Stomach (tissue), 4 donors: ENCODE measurements around the gene SPECC1.

Source experiments
- EP300 ChIP-seq: sonication (generic); formaldehyde crosslinking; IDR thresholded peaks from one replicate; pipeline ENCODE4 v1.6.1; 2017; ENCODE audit warnings: antibody characterized with exemption
- POLR2A ChIP-seq, 4 donors: fragments of 450-650 bp; IDR thresholded peaks; one replicate each; pipeline ENCODE4 v1.6.1; 2016; ENCODE audit warnings: antibody characterized with exemption in 4 of 4, control low read depth in 2 of 4, mild to moderate bottlenecking in 1 of 4, moderate library complexity in 1 of 4
- POLR2AphosphoS5 ChIP-seq, 3 donors: sonication (generic); formaldehyde crosslinking; IDR thresholded peaks; one replicate each; pipeline ENCODE4 v1.6.1; 2016; ENCODE audit warnings: antibody characterized with exemption in 3 of 3
- TF ChIP-seq, protein P1 (sequence below), 7 experiments: fragments of 450-650 bp in 4 of 7; fragments of 200-600 bp in 3 of 7; sonication (generic) in 3 of 7; IDR thresholded peaks; one replicate each; pipeline ENCODE4 v1.5.1; 2016 to 2019; ENCODE audit warnings: antibody characterized with exemption in 7 of 7, control low read depth in 2 of 7, mild to moderate bottlenecking in 1 of 7

DNA sequence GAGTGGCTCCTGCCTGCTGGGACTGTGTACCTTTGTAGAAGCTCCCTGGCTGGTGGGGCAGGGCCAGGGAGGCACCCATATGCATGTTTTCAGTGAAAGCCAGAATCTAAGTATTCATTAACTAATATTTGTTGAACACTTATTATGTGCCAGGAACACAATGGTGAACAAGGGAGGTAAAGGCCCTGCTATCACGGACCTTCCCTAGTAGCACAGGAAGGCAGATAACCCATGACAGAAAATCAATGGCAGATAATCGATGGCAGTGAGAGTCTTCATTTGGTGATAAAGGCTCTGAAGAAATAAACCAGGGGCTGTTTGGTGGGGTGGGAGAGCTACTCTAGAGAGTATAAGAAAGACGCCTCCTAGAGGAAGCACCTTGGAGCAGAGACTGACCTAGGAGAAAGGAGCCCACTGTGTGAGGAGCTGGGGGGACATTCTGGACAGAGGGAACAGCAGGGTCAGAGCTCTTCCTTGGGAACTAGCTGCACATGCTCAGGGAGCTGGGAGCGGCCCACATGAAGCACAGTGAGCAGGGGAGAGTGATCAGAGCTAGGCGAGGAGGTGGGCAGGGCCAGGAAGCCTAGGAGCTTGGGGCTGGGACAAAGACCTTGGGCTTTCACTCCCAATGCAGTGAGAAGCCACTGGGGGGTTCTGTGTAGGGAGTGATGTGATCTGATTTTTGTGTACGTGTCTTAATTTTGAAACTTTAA, 78.5 kb downstream of the SPECC1 start:
- TF ChIP-seq, protein P1, sequence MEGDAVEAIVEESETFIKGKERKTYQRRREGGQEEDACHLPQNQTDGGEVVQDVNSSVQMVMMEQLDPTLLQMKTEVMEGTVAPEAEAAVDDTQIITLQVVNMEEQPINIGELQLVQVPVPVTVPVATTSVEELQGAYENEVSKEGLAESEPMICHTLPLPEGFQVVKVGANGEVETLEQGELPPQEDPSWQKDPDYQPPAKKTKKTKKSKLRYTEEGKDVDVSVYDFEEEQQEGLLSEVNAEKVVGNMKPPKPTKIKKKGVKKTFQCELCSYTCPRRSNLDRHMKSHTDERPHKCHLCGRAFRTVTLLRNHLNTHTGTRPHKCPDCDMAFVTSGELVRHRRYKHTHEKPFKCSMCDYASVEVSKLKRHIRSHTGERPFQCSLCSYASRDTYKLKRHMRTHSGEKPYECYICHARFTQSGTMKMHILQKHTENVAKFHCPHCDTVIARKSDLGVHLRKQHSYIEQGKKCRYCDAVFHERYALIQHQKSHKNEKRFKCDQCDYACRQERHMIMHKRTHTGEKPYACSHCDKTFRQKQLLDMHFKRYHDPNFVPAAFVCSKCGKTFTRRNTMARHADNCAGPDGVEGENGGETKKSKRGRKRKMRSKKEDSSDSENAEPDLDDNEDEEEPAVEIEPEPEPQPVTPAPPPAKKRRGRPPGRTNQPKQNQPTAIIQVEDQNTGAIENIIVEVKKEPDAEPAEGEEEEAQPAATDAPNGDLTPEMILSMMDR (IDR thresholded peaks at IDR 0.05): no peak
- TF ChIP-seq POLR2A (IDR thresholded peaks at IDR 0.05): no peak
- no peak for TF ChIP-seq EP300
- TF ChIP-seq POLR2AphosphoS5 (IDR thresholded peaks at IDR 0.05): no peak
